Right hindlimb (tissue), 1 donor: ENCODE data around the gene PIGM.

Source experiments
- DNase-seq: peaks from one replicate; pipeline ENCODE4 v3.0.0-alpha.2; 2018

Gene PIGM

DNA sequence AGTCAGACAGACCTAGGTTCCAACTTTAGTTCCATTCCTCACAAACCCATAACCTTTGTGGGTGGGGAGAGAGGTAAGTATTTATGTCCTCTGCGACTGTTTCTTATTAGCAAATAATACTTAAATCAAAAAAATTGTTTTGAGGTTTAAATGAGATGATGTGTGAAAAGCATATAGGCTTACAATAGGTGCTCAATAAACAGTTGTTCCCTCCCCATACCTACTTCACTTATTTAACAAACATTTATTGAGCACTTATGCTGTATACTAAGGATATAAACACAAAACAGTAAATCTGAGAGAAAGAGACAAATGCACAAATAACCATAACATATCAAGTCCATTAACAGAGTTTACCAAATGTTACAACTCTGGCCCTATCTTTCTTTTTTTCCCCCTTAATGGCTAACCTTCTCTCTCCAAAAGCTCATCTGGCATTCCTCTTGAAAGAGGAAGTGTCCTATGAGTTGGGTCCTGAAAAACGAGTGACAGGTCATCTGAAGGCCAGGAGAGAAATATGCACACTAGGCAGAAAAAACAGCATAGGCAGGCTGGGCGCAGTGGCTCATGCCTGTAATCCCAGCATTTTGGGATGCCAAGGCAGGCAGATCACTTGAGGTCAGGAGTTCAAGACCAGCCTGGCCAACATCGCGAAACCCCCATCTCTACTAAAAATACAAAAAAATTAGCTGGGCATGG is 10.3 kb downstream of the PIGM start:
- no peak for DNase-seq

DNA sequence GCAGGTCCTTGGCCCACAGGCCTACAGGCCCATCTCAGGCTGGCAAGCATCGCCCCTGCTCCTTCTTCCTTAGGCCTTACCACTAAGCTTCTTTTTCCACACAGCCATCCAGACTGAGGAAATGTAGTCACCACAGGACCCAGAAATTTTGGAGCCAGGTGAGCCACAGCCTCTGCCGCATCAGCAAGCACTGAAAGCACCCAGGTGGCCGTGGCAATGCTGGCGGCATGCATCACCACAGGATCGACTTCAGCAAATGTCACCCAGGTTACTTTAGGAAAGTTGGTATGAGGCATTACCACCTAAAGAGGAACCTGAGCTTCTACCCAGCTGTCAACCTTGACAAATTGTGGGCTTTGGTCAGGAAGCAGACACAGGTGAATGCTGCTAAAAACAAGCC is 11.6 kb downstream of the PIGM start:
- no peak for DNase-seq

DNA sequence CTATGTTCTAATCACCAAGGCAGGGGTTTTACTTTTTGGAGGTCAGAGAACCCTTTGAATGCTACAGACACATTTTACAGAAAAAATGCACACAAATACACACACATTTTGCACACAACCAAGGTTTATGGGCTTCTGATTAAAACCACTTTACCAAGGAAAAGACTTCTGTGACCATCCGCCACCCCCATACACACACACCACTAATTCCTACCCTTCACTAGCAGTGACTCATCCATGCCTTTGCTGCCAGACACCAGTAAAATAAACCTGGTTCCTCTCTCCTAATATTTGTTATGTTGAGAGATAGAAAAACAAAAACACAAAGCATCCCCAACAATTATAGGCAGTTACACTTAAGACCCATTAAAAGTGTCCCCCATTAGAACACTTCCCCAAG is 12.9 kb downstream of the PIGM start:
- no peak for DNase-seq

DNA sequence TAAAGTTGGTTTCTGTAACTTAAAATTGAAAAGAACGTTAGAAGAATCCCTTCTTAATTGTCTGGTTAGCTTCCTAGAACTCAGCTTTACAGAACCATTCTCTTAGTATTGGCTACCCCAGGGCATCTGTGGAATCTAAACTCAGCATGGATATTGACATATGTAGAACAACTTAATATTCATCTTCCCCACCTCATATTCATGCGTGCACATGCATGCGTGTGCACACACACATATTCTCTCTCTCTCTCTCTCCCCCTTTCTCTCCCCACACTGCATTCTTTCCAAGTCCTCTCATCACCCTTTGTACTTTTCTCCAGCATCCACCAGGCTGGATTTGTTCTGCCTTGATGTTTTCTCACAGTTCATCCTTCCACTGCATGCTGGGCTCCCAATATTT is 13.4 kb downstream of the PIGM start:
- DNase-seq: no peak

DNA sequence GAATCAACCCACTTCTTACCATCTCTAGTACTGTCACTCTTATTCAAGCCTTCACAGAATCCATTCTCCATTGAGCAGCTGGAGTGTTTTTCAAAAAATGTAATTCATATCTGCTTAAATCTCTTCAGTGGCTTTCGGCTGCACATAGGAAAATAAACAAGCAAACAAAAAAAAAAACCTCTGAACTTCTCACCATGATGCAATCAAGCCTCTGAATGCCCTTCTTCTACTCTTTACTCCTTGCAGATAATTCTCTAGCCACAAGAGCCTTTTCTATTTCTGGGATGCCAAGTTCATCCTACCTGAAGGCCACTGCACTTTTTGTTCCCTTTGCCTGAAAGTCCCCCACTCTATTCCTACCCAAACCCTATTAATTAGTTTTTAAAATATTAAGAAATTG is 14.2 kb downstream of the PIGM start:
- DNase-seq: no peak

DNA sequence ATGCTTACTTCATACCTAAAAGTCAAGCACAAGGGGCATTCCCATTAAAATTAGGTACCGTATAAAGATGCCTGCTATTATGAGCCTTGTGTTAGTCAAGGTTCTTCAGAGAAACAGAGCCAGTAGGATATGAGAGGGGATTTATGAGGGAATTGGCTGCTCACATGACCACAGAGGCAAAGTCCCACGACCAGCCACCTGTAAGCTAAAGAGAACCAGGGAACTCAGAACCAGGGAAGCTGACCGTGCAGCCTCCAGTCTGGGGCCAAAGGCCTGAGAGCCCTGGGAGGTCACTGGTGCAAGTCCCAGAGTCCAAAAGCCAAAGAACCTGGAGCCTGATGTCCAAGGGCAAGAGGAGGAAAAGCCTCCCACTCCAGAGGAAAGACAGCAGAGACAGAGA is 20.0 kb downstream of the PIGM start:
- no peak for DNase-seq

DNA sequence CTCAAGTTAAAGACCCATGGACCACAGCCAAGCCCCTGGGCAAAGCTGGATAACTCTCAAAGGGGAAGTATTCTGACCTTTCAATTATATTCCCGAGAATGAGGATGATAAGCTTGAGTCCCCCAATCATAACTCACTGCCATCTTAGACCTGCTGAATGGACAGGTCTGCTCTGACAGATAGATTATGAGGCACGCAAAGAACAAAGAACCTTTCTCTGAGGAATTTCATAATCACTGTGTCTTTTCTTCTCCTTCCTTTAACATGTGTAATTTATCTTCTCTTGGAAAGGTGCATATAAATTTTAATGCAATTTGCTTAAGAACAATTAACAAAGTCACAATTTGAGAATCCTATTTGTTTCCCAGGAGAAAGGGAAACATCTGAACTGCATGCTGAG is 22.0 kb downstream of the PIGM start:
- DNase-seq: no peak

DNA sequence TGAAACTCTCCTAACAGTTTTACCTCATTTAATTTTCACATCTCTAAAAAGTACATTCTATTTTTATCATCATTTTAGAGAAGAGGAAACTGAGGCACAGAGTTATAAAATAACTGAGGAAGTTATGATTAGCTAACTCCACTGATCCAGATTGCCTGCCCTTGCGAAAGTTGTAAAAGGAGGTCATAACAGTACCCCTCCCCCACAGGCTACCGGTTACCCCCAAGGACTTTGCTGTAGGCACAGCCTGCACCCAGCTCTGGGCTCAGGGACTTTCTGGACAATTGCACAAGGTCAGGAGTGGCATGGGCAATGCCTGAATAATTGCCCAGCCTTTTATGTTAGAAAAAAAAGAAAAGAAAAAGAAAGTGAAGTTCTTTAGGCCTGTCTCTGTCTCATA is 22.7 kb downstream of the PIGM start:
- no peak for DNase-seq

DNA sequence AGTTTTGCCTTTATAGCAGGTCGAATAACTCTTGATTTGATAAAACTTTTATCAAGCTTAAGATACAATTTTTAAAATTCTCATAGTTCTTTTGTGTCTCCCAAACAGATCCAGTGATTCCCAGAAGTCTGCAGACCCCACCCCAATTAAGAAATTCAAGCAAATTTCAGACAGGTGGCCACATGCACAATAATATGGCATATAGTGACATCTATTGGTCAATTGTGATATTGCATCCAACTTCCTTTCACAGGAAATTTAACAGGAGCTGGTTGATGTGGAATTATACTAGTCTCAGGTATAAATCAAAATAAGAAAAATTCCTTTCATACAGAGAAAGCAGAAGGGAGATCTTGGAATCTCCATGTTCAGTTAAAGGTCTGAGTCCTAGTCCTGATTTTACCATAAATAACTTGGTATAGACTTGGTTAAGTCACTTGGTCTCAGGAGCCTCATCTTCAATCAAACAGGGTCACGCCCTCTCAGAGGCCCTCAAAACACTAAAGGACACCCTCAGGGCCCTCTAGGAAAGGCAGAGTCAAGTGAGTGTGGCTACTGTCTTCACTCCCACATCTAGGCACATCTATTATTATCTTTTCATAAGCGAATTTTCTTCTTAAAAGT is 24.1 kb downstream of the PIGM start:
- no peak for DNase-seq

DNA sequence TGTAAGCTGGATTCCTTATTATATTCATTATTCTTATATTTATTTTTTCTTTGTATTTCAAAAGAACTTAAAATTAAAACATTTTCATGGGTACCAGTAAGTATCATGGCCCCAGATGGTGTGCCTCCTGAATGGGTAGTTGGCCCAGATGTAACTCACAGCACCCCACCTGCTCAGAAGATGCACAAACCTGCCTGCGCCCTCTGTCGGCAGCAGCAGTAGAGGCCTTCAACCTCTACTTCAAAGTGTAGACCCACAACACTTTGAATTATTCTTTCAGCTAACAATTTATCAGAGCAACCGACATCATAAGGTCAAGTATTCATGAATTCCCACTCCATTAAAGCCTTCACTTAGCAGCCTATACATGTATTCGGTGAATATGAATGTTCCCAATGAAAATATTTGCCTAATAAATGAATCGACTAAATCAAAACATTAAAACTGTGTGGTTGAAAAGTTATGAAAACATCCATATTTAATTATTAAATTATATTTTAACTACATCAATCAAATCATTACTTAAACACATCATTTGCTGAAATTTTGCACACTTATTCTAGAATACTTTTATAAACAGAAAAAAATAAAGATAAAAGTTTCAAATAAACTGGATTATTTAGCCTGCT is 25.4 kb downstream of the PIGM start:
- peak; percentile 51 for DNase-seq

DNA sequence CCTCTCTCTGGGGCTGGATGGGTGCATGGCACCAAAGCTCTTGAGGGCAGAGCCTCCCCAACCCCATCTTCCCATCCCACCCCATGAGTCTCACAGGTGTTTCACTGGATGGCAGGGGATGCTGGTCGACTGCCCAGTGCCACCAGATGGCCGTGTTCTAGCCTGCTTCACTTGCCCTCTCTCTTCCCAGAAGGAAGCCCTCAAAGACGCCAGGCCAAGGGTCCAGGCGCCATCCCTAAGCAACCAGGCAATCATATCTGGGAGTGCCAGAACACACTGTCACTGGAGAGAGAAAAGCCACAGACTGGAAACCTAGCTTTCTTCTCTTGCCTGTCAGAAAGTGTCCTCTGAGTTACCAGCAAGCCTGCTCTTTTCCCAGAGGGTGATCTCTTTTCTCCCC is 26.7 kb downstream of the PIGM start:
- DNase-seq: no peak

DNA sequence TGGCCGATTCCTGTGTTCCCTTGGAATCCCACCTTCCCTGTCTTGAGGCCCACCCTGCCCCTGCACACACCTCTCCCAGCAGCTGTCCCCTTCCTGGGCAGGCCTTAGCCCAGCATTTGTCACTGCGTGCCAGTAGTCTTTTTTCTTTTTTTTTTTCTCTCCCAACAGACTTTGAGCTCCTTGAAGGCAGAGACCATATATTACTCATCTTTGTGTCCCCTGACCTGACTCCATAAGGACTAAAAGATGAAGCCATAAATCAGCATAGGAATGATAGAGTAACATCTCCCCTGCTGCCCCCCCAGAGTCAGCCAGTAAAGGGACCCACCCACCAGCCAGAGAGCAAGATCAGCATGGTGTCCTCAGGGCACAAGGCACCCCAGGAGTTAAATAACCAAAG is 27.4 kb downstream of the PIGM start:
- no peak for DNase-seq

DNA sequence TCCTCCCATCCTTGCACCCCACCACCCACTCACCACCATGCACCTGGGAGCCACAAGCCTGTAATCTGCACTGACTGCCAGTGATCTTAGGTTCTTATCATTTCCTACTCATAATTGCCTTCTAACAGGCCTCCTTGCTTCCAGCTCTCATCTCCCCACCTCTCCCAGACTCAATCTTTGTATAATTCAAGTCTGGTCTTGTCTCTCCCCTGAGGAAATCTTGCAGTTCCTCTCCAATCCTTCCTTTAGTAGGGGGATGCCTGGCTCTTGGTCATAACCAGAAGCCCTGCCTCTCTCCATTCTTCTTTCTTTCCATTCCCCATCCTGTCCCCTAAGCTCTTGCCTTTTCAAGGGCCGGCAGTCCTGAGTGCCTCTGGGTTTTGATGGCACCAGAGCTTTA is 27.8 kb downstream of the PIGM start:
- no peak for DNase-seq

DNA sequence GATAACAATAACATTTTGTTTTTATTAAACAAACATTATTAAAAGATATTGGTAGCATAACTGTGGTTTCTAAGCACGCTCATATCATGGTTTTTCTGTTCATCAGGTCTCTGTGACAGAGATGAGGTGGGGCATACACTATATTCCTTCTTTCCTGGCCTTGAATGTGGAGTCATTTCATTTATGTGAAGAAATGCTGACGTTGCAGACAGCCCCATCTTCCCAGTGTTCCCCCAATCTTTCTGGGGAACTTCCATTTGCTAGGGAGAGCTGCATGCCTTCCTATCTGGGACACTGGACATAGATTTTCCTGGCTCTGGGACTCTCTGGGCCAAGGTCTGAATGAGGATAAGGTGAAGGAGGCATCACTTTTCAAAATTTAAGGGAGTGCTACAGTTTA is 30.4 kb downstream of the PIGM start:
- no peak for DNase-seq

DNA sequence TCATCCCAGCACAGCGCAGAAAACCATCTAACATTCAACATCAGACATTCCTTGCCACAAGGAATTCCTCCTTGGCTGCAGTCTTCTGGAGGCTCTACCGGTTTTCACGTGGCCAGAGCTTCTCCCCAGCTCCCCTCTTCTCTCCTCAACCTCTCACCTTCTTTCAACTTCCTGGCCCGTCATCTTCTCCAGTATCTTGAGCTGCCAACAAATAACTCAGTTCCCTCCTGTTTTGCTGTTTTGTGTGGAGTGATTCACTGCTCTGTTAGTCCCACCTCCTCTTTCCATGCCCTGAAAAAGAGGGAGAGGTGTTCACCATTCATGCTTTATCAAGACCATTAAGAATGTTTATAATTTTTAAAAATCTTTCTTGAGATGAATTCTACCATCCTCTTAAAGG is 32.6 kb downstream of the PIGM start:
- DNase-seq: no peak

DNA sequence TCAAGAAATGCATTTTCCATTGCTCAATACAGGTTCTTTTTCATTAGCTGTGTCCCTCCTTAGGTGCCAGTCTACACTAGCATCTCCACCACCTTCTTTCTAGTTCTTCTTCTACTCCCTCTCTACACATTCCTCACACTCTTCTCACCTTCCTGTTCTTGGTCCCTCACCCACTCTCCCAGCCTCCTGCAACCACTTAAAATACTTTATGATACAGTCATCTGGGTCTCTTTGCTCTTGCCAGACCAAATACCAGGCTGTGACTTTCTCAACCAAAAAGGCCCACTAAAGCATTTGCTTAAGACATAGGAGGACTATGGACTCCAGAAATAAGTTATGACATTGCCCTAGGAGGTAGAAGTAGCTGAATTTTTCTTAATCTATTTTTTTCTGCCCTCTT is 35.1 kb downstream of the PIGM start:
- no peak for DNase-seq

DNA sequence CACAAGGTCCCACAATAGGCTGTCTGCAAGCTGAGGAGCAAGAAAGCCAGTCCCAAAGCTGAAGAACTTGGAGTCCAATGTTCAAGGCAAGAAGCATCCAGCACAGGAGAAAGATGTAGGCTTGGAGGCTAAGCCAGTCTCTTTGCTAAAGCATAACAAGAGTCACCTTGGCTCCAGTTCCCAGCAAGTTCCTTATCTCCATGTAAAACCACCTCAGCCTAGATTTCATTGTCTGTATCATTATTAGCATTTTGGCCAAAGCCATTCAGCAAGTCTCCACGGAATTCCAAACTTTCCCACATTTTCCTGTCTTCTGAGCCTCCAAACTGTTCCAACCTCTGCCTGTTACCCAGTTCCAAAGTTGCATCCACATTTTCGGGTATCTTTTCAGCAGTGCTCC is 36.9 kb downstream of the PIGM start:
- DNase-seq: no peak

DNA sequence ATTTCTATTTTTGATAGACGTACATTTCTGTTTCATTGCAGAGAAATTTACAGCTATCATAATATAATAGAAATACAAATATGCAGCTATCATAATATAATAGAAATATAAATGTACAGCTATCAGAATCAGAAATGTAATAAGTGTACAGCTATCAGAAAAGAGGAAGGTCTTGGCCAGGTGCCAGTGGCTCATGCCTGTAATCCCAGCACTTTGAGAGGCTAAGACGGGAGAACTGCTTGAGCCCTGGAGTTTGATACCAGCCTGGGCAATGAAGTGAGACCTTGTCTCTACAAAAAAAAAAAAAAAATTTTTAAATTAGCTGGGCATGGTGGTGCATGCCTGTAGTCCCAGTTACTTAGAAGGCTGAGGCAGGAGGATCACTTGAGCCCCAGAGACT is 37.9 kb downstream of the PIGM start:
- DNase-seq: no peak

DNA sequence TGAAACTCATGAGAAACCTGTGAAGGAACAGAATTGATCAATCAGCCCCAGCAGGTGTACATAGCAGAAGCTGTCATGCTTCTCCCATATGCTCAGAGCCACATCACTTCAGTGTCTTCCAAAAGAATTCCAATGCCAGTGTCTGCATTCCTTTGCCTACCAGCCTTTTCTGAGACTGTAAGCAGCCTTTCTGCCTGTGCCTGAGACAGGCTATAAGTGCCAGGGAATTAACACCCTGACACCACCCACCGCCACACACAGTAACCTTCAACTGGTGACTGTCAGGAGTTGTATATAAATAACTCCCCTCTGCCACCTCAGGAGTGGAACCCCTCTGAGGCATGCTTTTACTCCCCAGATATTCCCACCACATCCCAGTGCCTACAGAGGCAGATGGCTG is 39.6 kb downstream of the PIGM start:
- DNase-seq: no peak

DNA sequence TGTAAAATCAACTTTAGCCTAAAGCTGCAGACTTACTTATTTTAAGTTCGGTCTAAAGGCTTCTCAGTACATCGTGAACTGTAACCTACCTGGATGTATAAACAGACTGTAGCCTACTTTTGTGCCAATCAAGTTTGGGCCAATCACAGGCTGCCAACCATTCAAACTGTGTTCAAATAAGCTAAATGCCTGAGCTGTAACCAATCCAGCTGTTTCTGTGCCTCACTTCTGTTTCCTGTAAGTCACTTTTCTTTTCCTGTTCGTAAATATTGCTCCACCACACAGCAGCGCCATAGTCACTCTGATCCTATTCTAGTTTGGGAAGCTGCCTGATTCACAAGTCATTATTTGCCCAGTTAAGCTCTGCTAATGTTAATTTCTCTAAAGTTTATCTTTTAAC is 40.3 kb downstream of the PIGM start:
- no peak for DNase-seq

DNA sequence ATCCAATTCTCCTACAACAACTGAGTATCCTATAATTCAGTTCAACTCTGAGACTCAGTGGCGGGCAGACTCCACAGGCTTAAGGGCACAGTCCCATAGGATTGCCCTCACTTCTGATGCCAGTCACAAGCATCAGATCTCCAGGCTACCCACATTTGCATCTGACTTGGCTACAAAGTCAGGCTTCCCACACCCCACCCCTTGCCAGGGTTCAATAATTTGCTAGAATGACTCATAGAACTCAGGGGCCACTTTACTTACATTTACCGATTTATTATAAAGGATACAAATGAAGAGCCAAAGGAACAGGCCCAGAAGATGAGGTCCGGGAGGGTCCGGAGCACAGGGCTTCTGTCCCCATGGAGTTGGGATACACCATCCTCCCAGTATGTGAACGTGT is 41.8 kb downstream of the PIGM start:
- DNase-seq: no peak

DNA sequence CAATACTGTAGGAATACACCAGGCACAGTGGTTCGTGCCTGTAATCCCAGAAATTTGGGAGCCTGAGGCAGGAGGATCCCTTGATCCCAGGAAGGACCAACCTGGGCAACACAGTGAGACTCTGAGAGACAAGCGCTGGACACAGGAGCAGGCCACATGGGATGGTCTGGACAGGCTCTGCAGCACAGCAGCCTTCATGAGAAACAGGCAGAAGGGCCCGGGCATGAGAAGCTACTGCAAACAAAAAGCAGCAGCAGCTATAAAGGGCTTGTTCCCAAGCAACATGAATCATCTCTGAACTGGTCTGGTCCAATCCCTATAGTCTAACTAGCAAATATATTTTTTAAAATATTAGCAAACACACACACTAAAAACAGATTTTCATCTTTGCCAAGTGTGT is 42.2 kb downstream of the PIGM start:
- no peak for DNase-seq

DNA sequence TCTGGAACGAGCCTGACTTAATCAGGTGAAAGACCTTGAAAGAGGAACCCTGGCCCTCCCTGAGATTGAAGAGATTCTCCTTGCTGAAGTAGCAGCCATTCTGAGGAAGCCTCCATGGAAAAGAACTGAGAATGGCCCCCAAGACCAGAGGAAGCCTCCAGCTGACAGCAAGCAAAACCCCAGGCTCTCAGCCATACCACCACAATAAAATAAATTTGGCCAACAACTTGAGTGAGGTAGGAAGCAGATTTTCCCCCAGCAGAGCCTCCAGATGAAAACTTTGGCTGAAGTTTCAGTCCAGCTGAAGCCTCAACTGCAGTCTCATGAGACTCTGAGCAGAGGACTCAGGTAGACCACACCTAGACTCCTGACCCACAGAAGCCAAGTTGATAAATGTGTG is 43.8 kb downstream of the PIGM start:
- DNase-seq: no peak

DNA sequence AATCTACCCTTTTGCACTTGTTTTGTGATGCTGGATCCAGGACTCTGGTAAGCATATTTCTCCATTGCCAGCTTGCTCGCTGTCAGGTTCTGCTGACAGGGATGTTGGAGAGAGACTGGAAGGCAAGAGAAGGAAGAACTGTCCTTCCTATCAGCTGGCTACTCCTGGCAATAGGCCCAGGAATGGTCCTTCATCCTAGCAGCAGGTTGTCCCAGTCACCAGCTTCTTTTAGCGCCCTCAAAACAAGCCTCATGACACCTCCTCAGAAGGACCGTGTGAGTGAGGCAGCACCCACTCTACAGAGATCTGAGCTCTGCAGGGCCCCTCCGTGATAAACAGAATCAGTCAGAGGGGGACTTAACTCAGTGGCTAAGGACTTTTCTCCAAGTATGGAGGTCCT is 44.6 kb downstream of the PIGM start:
- no peak for DNase-seq

DNA sequence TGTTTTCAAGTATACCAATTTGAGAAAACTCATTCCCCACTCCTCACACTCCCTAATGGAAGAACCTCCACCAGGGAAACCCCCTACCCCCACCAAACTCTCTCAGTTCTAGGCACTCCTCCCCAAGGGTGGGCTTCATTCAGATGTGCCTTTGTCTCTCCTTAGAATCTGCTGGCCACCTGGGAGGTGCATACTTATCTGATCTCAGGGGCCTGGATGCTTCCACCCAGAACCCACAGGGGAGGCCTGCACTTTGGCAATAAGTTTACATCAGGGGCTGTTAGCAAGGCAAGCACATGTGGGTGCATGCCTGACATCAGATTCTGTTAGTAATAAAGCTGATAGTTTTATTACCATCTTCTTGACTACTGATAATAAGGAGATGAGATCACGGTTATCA is 45.3 kb downstream of the PIGM start:
- no peak for DNase-seq
